NCI-H1105 treated with DMSO at 0.1 percent for 48 hours (cell line): ENCODE measurements around the gene ALG14.
"Not testable (repeated sequence)": the region's sequence is repeated elsewhere in the genome, so short reads cannot be mapped to it uniquely, and the experiment has no call there.

Source experiments
- DNase-seq: peaks from one replicate; lab custom pipeline; 2025; lab: John Stamatoyannopoulos, UW

Gene ALG14

GRCh38 chr1:94953746-94954145, 119.0 kb downstream of the ALG14 start:
- DNase-seq: no peak

GRCh38 chr1:94953107-94953506, 119.6 kb downstream of the ALG14 start:
- no peak for DNase-seq

- no peak for DNase-seq
Measured at GRCh38 chr1:94952539-94952938, 120.2 kb downstream of the ALG14 start.

GRCh38 chr1:94951509-94952208, 121.1 kb downstream of the ALG14 start:
- no peak for DNase-seq

- no peak for DNase-seq
Measured at GRCh38 chr1:94951046-94951445, 121.7 kb downstream of the ALG14 start.

GRCh38 chr1:94949681-94950661, 122.8 kb downstream of the ALG14 start:
- peak; percentile 97 for DNase-seq

- DNase-seq: no peak
Measured at GRCh38 chr1:94947437-94947836, 125.3 kb downstream of the ALG14 start.

GRCh38 chr1:94946886-94947285, 125.9 kb downstream of the ALG14 start:
- DNase-seq: no peak

- no peak for DNase-seq
Measured at GRCh38 chr1:94942171-94943128, 130.3 kb downstream of the ALG14 start.

- DNase-seq: not testable (repeated sequence)
Measured at GRCh38 chr1:94941480-94941879, 131.3 kb downstream of the ALG14 start.

GRCh38 chr1:94940738-94941137, 132.0 kb downstream of the ALG14 start:
- no peak for DNase-seq

GRCh38 chr1:94937820-94938219, 134.9 kb downstream of the ALG14 start:
- DNase-seq: no peak

GRCh38 chr1:94936861-94937620, 135.7 kb downstream of the ALG14 start:
- no peak for DNase-seq

- no peak for DNase-seq
Measured at GRCh38 chr1:94935476-94935875, 137.3 kb downstream of the ALG14 start.

GRCh38 chr1:94935034-94935433, 137.7 kb downstream of the ALG14 start:
- no peak for DNase-seq

- DNase-seq: peak; percentile 55
Measured at GRCh38 chr1:94934551-94934950, 138.2 kb downstream of the ALG14 start.

- no peak for DNase-seq
Measured at GRCh38 chr1:94931254-94931841, 141.4 kb downstream of the ALG14 start.

- no peak for DNase-seq
Measured at GRCh38 chr1:94929351-94930217, 143.2 kb downstream of the ALG14 start.

- no peak for DNase-seq
Measured at GRCh38 chr1:94928293-94928939, 144.3 kb downstream of the ALG14 start.
